K562 (cell line): ENCODE measurements around the gene GGA3. TPM values are rescaled to one million over a fixed set of nuclear protein-coding genes. Genes with fewer than 3 reads are reported as not detected.

Experiments
- DEAF1 ChIP-seq: fragments of 450-650 bp; formaldehyde crosslinking; IDR thresholded peaks from 2 replicates; pipeline ENCODE4 v1.4.0; 2020; ENCODE audit warnings: mild to moderate bottlenecking, moderate library complexity
- FOXA1 ChIP-seq: fragments of 450-650 bp; IDR thresholded peaks from 2 replicates; pipeline ENCODE4 v1.6.1; 2016; ENCODE audit warnings: mild to moderate bottlenecking, borderline replicate concordance
- GTF2A2 ChIP-seq: IDR thresholded peaks from 2 replicates; pipeline ENCODE4 v1.6.1; 2016; ENCODE audit warnings: mild to moderate bottlenecking, missing genetic modification characterization, missing compliant biosample characterization
- HMBOX1 ChIP-seq: sonication (generic); IDR thresholded peaks from 2 replicates; pipeline ENCODE4 v1.6.1; 2016
- PRPF4 ChIP-seq: fragments of 200-400 bp; formaldehyde crosslinking; IDR thresholded peaks from one replicate; pipeline ENCODE4 v1.6.1; 2017; ENCODE audit warnings: low read length, low read depth, mild to moderate bottlenecking; ENCODE audit not compliant: insufficient read depth, poor library complexity, severe bottlenecking
- RHOXF2B ChIP-seq: fragments of 250-450 bp; sonication (Bioruptor Pico); conservative IDR thresholded peaks from 2 replicates; pipeline ENCODE4 v1.5.1; 2021
- RUNX1 ChIP-seq: sonication (generic); IDR thresholded peaks from 2 replicates; pipeline ENCODE4 v1.6.1; 2016; ENCODE audit warnings: antibody characterized with exemption, low read depth
- SREBF1 ChIP-seq: fragments of 150-350 bp; IDR thresholded peaks from 2 replicates; pipeline ENCODE4 v1.6.1; 2014; ENCODE audit warnings: antibody characterized with exemption, low read depth, low read length, borderline replicate concordance
- TAF15 ChIP-seq: fragments of 200-400 bp; formaldehyde crosslinking; IDR thresholded peaks from 2 replicates; pipeline ENCODE4 v1.6.1; 2017; ENCODE audit warnings: mild to moderate bottlenecking, low read depth, low read length, moderate library complexity
- TEAD1 ChIP-seq, 2 experiments: fragments of 450-650 bp in 1 of 2; sonication (generic) in 1 of 2; formaldehyde crosslinking; IDR thresholded peaks; 2 replicates each; pipeline versions ENCODE4 v1.4.0 to v1.8.0; 2020 to 2022; ENCODE audit warnings: mild to moderate bottlenecking in 2 of 2, missing genetic modification reagents in 1 of 2
- ZFPM2 ChIP-seq: fragments of 250-450 bp; sonication (Bioruptor Pico); IDR thresholded peaks from 2 replicates; pipeline ENCODE4 v1.5.1; 2022; ENCODE audit warnings: mild to moderate bottlenecking
- ZMIZ1 ChIP-seq, 2 experiments: fragments of 150-350 bp in 1 of 2; IDR thresholded peaks; 2 replicates each; pipeline ENCODE4 v1.6.1; 2012 to 2016; ENCODE audit warnings: low read depth in 2 of 2, low read length in 2 of 2, mild to moderate bottlenecking in 1 of 2, moderate library complexity in 1 of 2
- ZNF212 ChIP-seq: fragments of 450-650 bp; formaldehyde crosslinking; IDR thresholded peaks from 2 replicates; pipeline ENCODE4 v1.4.0; 2020; ENCODE audit warnings: mild to moderate bottlenecking
- ZNF75A ChIP-seq: fragments of 450-650 bp; formaldehyde crosslinking; IDR thresholded peaks from 2 replicates; pipeline ENCODE4 v1.4.0; 2020; ENCODE audit warnings: mild to moderate bottlenecking
- polyA plus RNA-seq, 8 experiments: library from polyadenylated mRNA; depleted of rRNA in 4 of 8; stranded (reverse) in 5 of 8; unstranded in 3 of 8; fragments of >200 nt; fragmentation: Nextera tagmentation in 2 of 8; fragmentation: Illumina TruSeq in 1 of 8; extraction: Ambion mirVana in 2 of 8; extraction: Trizol in 1 of 8; gene quantifications; 2 replicates each; pipeline versions ENCODE4 v1.2.1 to v1.2.3, GENCODE V29; 2011 to 2014; ENCODE audit warnings: inconsistent platforms in 1 of 8, missing spikeins in 1 of 8
- total RNA-seq, 7 experiments: library from RNA; depleted of rRNA in 6 of 7; stranded (reverse); fragments of >200 nt in 6 of 7; fragmentation: Illumina TruSeq in 2 of 7; extraction: Trizol in 2 of 7; gene quantifications; 2 replicates each; pipeline versions ENCODE4 v1.2.1 to v1.2.3, GENCODE V29; 2011 to 2021; ENCODE audit warnings: low replicate concordance in 1 of 7
- TF ChIP-seq, protein P1 (sequence below): fragments of 450-650 bp; formaldehyde crosslinking; IDR thresholded peaks from 2 replicates; pipeline ENCODE4 v1.4.0; 2022; ENCODE audit warnings: mild to moderate bottlenecking, moderate library complexity
- TF ChIP-seq, protein P2 (sequence below): fragments of 450-650 bp; IDR thresholded peaks from 2 replicates; pipeline ENCODE4 v1.6.1; 2016; ENCODE audit warnings: borderline replicate concordance

The GGA3 gene
- total and polyA plus RNA-seq, 9 of the 15 experiments (the other 6 are each of a cell fraction or from before 2014, with no cell fraction given), result 5.7 to 64.9 (median 25.4) TPM

DNA sequence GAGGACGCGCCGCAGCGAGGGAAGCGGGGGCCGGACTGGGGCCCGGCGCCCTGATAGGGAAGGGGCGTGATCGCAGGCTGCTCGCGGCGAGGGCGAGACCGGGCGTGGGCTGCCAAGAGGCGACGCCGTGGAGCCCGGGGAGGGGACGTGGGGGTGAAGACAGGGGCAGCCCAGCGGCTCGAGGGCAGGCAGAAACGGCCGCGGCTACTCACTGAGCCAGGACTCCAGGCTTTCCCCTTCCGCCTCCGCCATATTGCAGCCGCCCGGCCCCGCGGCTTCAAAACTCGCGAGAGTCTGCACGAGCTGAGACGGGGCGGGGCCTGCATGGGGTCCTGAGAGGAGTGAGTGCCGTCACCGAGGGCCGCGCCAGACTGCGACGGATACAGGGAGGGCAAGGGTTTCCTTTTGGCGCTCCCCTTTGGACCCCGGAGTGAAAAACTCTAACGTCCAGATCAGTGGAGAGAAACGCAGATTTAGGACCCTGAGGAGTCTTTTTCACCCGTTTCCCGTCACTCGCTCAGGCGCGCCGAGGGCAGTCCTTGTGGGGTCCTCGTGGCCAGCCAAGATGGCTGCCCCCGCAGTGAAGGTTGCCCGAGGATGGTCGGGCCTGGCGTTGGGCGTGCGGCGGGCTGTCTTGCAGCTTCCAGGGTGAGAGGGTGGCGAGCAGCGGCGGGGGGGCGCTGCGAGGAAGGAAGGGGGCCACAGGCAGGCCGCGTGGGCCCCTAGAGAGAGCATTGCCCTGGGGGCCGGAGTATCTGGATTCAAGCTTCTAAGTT is at the start of gene GGA3, which contains the start of gene MRPS7 (continued):
- TF ChIP-seq ZMIZ1 (IDR thresholded peaks at IDR 0.05; ENCODE audit: low read depth in 2 of 2, low read length in 2 of 2) (peak in 1 of 2 experiments; percentile 59; a peak in 1 of 4 replicates), ZNF75A (CRISPR knock-in tag) (no peak), PRPF4 (no peak), TEAD1 (CRISPR knock-in tag; IDR thresholded peaks at IDR 0.05) (peak in 1 of 2 experiments; percentile 78; a peak in 2 of 4 replicates), HMBOX1 (0 out of 2 replicates have a peak, but pooled peaks have one; percentile 28), FOXA1 (no peak), ZFPM2 (CRISPR knock-in tag) (peak; percentile 67; the same call in 1 of the 2 replicates), TAF15 (no peak), SREBF1 (no peak), RHOXF2B (CRISPR knock-in tag) (no peak), DEAF1 (CRISPR knock-in tag) (0 out of 2 replicates have a peak, but pooled peaks have one; percentile 19), RUNX1 (no peak), GTF2A2 (tag) (0 out of 2 replicates have a peak, but pooled peaks have one; percentile 52), ZNF212 (no peak)
- TF ChIP-seq, protein P1, sequence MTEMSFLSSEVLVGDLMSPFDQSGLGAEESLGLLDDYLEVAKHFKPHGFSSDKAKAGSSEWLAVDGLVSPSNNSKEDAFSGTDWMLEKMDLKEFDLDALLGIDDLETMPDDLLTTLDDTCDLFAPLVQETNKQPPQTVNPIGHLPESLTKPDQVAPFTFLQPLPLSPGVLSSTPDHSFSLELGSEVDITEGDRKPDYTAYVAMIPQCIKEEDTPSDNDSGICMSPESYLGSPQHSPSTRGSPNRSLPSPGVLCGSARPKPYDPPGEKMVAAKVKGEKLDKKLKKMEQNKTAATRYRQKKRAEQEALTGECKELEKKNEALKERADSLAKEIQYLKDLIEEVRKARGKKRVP (CRISPR knock-in tag), result no peak
- TF ChIP-seq, protein P2, sequence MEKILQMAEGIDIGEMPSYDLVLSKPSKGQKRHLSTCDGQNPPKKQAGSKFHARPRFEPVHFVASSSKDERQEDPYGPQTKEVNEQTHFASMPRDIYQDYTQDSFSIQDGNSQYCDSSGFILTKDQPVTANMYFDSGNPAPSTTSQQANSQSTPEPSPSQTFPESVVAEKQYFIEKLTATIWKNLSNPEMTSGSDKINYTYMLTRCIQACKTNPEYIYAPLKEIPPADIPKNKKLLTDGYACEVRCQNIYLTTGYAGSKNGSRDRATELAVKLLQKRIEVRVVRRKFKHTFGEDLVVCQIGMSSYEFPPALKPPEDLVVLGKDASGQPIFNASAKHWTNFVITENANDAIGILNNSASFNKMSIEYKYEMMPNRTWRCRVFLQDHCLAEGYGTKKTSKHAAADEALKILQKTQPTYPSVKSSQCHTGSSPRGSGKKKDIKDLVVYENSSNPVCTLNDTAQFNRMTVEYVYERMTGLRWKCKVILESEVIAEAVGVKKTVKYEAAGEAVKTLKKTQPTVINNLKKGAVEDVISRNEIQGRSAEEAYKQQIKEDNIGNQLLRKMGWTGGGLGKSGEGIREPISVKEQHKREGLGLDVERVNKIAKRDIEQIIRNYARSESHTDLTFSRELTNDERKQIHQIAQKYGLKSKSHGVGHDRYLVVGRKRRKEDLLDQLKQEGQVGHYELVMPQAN, result peak; percentile 89
